WTC11 (cell line): ENCODE results near the gene OR2V2.

Experiments
- AFF4 ChIP-seq: sonication (generic); formaldehyde crosslinking; IDR thresholded peaks from 2 replicates; pipeline ENCODE4 v1.8.1; 2023; ENCODE audit warnings: mild to moderate bottlenecking, missing genetic modification reagents, borderline replicate concordance
- CTCF ChIP-seq: fragments of 200-600 bp; IDR thresholded peaks from 2 replicates; pipeline ENCODE4 v1.8.0; 2022; ENCODE audit warnings: antibody characterized with exemption
- ESRRA ChIP-seq: sonication (generic); formaldehyde crosslinking; IDR thresholded peaks from 2 replicates; pipeline ENCODE4 v1.8.1; 2022; ENCODE audit warnings: mild to moderate bottlenecking, missing genetic modification reagents, borderline replicate concordance
- GABPB1 ChIP-seq: sonication (generic); formaldehyde crosslinking; IDR thresholded peaks from 2 replicates; pipeline ENCODE4 v1.8.1; 2023; ENCODE audit warnings: mild to moderate bottlenecking, missing genetic modification reagents
- JUN ChIP-seq: sonication (generic); formaldehyde crosslinking; IDR thresholded peaks from 2 replicates; pipeline ENCODE4 v1.8.0; 2023; ENCODE audit warnings: mild to moderate bottlenecking, missing genetic modification reagents
- ZNF263 ChIP-seq: sonication (generic); formaldehyde crosslinking; IDR thresholded peaks from 2 replicates; pipeline ENCODE4 v1.8.1; 2022; ENCODE audit warnings: low read depth, mild to moderate bottlenecking, moderate library complexity, missing genetic modification reagents
- TF ChIP-seq, protein P1 (sequence below): sonication (generic); formaldehyde crosslinking; IDR thresholded peaks from 2 replicates; pipeline ENCODE4 v1.8.1; 2023; ENCODE audit warnings: mild to moderate bottlenecking, missing genetic modification reagents

GRCh38 chr5:181207214-181207959 is 60.0 kb downstream of the OR2V2 start:
- TF ChIP-seq GABPB1 (CRISPR knock-in tag) (no peak), ZNF263 (CRISPR knock-in tag) (no peak), CTCF (no peak), JUN (CRISPR knock-in tag) (no peak), AFF4 (CRISPR knock-in tag) (no peak), ESRRA (CRISPR knock-in tag) (no peak)
- TF ChIP-seq, protein P1, sequence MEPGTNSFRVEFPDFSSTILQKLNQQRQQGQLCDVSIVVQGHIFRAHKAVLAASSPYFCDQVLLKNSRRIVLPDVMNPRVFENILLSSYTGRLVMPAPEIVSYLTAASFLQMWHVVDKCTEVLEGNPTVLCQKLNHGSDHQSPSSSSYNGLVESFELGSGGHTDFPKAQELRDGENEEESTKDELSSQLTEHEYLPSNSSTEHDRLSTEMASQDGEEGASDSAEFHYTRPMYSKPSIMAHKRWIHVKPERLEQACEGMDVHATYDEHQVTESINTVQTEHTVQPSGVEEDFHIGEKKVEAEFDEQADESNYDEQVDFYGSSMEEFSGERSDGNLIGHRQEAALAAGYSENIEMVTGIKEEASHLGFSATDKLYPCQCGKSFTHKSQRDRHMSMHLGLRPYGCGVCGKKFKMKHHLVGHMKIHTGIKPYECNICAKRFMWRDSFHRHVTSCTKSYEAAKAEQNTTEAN (CRISPR knock-in tag) = no peak
